Mesenchymal stem cell (in vitro differentiated cells and primary cell): ENCODE data around the gene HYI.

Source experiments
- DNase-seq: peaks from one replicate; pipeline ENCODE4 v3.0.0-alpha.2; 2013
- H2AFZ ChIP-seq: one replicate; pipeline ENCODE4 v1.6.1; 2013; ENCODE audit warnings: low read depth, mild to moderate bottlenecking, control low read depth, inconsistent platforms, low read length, moderate library complexity
- H2AK5ac ChIP-seq: 2 replicates; pipeline ENCODE4 v1.6.1; 2013; ENCODE audit warnings: low read length, moderate library complexity, mild to moderate bottlenecking, inconsistent platforms; ENCODE audit not compliant: severe bottlenecking
- H2BK120ac ChIP-seq: one replicate; pipeline ENCODE4 v1.6.1; 2013; ENCODE audit warnings: low read depth, mild to moderate bottlenecking, inconsistent platforms, low read length, moderate library complexity
- H2BK12ac ChIP-seq, 2 experiments: one replicate each; pipeline ENCODE4 v1.6.1; 2013; ENCODE audit warnings: inconsistent platforms in 2 of 2, low read length in 2 of 2, mild to moderate bottlenecking in 2 of 2, moderate library complexity in 2 of 2, control low read depth in 1 of 2
- H2BK15ac ChIP-seq: one replicate; pipeline ENCODE4 v1.6.1; 2013; ENCODE audit warnings: mild to moderate bottlenecking, low read depth, inconsistent platforms; ENCODE audit not compliant: poor library complexity, severe bottlenecking
- H2BK5ac ChIP-seq: 2 replicates; pipeline ENCODE4 v1.6.1; 2013; ENCODE audit warnings: low read depth, mild to moderate bottlenecking, low read length, control low read depth, inconsistent platforms; ENCODE audit not compliant: poor library complexity, severe bottlenecking
- H3K14ac ChIP-seq, 2 experiments: one replicate each; pipeline ENCODE4 v1.6.1; 2013; ENCODE audit warnings: inconsistent platforms in 2 of 2, low read length in 2 of 2, control low read depth in 1 of 2, mild to moderate bottlenecking in 1 of 2, moderate library complexity in 1 of 2
- H3K18ac ChIP-seq, 2 experiments: one replicate each; pipeline ENCODE4 v1.6.1; 2013; ENCODE audit warnings: inconsistent platforms in 2 of 2, low read length in 2 of 2, control low read depth in 1 of 2, low read depth in 1 of 2, mild to moderate bottlenecking in 1 of 2
- H3K23ac ChIP-seq, 2 experiments: one replicate each; pipeline ENCODE4 v1.6.1; 2013; ENCODE audit warnings: inconsistent platforms in 2 of 2, low read length in 2 of 2, mild to moderate bottlenecking in 2 of 2, moderate library complexity in 2 of 2, control low read depth in 1 of 2
- H3K27ac ChIP-seq: 2 replicates; pipeline ENCODE4 v1.5.1; 2013; ENCODE audit warnings: mild to moderate bottlenecking, moderate library complexity, low read length, control low read depth, inconsistent platforms; ENCODE audit not compliant: poor library complexity, severe bottlenecking
- H3K27me3 ChIP-seq, 2 experiments: 2 replicates each; pipeline versions ENCODE4 v1.6.1 to v1.7.0; 2013; ENCODE audit warnings: low read length in 2 of 2, mild to moderate bottlenecking in 2 of 2, moderate library complexity in 2 of 2, control low read depth in 1 of 2, inconsistent platforms in 1 of 2; ENCODE audit not compliant: control insufficient read depth in 1 of 2, insufficient read depth in 1 of 2
- H3K36me3 ChIP-seq, 2 experiments: 2 replicates each; pipeline versions ENCODE4 v1.6.1 to v1.7.0; 2013; ENCODE audit warnings: low read length in 2 of 2, control low read depth in 1 of 2, inconsistent platforms in 1 of 2, low read depth in 1 of 2, mild to moderate bottlenecking in 1 of 2; ENCODE audit not compliant: insufficient read depth in 2 of 2, control insufficient read depth in 1 of 2
- H3K4ac ChIP-seq, 2 experiments: one replicate each; pipeline ENCODE4 v1.6.1; 2013; ENCODE audit warnings: inconsistent platforms in 2 of 2, low read length in 2 of 2, mild to moderate bottlenecking in 2 of 2, moderate library complexity in 2 of 2, control low read depth in 1 of 2, low read depth in 1 of 2
- H3K4me1 ChIP-seq: 2 replicates; pipeline ENCODE4 v1.6.1; 2013; ENCODE audit warnings: low read depth, low read length, control low read depth; ENCODE audit not compliant: control insufficient read depth, insufficient read depth
- H3K4me2 ChIP-seq: 2 replicates; pipeline ENCODE4 v1.6.1; 2013; ENCODE audit warnings: low read length, mild to moderate bottlenecking, inconsistent platforms; ENCODE audit not compliant: poor library complexity, severe bottlenecking
- H3K4me3 ChIP-seq, 2 experiments: 2 replicates each; pipeline versions ENCODE4 v1.5.1 to v1.7.0; 2013; ENCODE audit warnings: low read length in 2 of 2, mild to moderate bottlenecking in 2 of 2, control low read depth in 1 of 2, low read depth in 1 of 2; ENCODE audit not compliant: insufficient read depth in 1 of 2
- H3K79me1 ChIP-seq: replicated peaks from 2 replicates; pipeline ENCODE4 v1.6.1; 2013; ENCODE audit warnings: mild to moderate bottlenecking, control low read depth, low read length, inconsistent platforms; ENCODE audit not compliant: poor library complexity, severe bottlenecking
- H3K9ac ChIP-seq: 2 replicates; pipeline ENCODE4 v1.7.0; 2013; ENCODE audit warnings: mild to moderate bottlenecking, low read length, moderate library complexity
- H3K9me3 ChIP-seq: 2 replicates; pipeline ENCODE4 v1.7.0; 2013; ENCODE audit warnings: mild to moderate bottlenecking, low read length; ENCODE audit not compliant: control insufficient read depth
- H4K8ac ChIP-seq: one replicate; pipeline ENCODE4 v1.6.1; 2013; ENCODE audit warnings: inconsistent platforms, mild to moderate bottlenecking, low read length, moderate library complexity
- H4K91ac ChIP-seq: one replicate; pipeline ENCODE4 v1.6.1; 2013; ENCODE audit warnings: mild to moderate bottlenecking, low read length, inconsistent platforms
- WGBS: methylation state at CpG from one replicate; pipeline ENCODE4 v1.1.7; 2013; ENCODE audit warnings: mixed read lengths; 5-methylcytosine and 5-hydroxymethylcytosine counted together

Gene HYI

GRCh38 chr1:43438006-43438405 lies 15.7 kb downstream of the HYI start:
- H3K4me1 ChIP-seq, result no peaks in the 10 kb centered on the region
- H3K27ac ChIP-seq, result no peak overlapping the region
- no peak overlapping the region for H3K4ac ChIP-seq
- no peak overlapping the region for H2AK5ac ChIP-seq
- H4K91ac ChIP-seq, result no peak overlapping the region
- H2BK120ac ChIP-seq, result no peak overlapping the region
- H3K4me3 ChIP-seq, result no peak overlapping the region
- H3K36me3 ChIP-seq, result peaks cover 80 to 81% of the 10 kb centered on the region in 2 experiments
- H3K27me3 ChIP-seq, result no peaks in the 10 kb centered on the region
- no peak overlapping the region for H2AFZ ChIP-seq
- H3K14ac ChIP-seq, result no peak overlapping the region
- DNase-seq, result no peak
- H3K9me3 ChIP-seq, result no peaks in the 10 kb centered on the region
- H3K9ac ChIP-seq, result no peak overlapping the region
- H3K4me2 ChIP-seq, result no peak overlapping the region
- no peak overlapping the region for H3K18ac ChIP-seq
- H4K8ac ChIP-seq, result no peak overlapping the region
- peaks cover 2% of the 10 kb centered on the region for H3K79me1 ChIP-seq
- no peak overlapping the region for H3K23ac ChIP-seq
- no peak overlapping the region for H2BK5ac ChIP-seq
- H2BK12ac ChIP-seq, result no peak overlapping the region
- H2BK15ac ChIP-seq, result no peak overlapping the region
- 98% methylated on average over 3 of the region's 3 CpGs for WGBS

- H2AK5ac ChIP-seq, result no peak overlapping the region
- H2BK120ac ChIP-seq, result no peak overlapping the region
- H3K4me2 ChIP-seq, result no peak overlapping the region
- H3K9me3 ChIP-seq, result no peaks in the 10 kb centered on the region
- H2AFZ ChIP-seq, result no peak overlapping the region
- no peak overlapping the region for H2BK12ac ChIP-seq
- H3K4me1 ChIP-seq, result no peaks in the 10 kb centered on the region
- H3K9ac ChIP-seq, result no peak overlapping the region
- no peak overlapping the region for H3K14ac ChIP-seq
- peaks cover 80 to 81% of the 10 kb centered on the region in 2 experiments for H3K36me3 ChIP-seq
- no peak overlapping the region for H3K18ac ChIP-seq
- H3K27me3 ChIP-seq, result no peaks in the 10 kb centered on the region
- no peak overlapping the region for H3K23ac ChIP-seq
- no peak overlapping the region for H4K8ac ChIP-seq
- H2BK15ac ChIP-seq, result no peak overlapping the region
- H2BK5ac ChIP-seq, result no peak overlapping the region
- WGBS, result 96% methylated on average over 20 of the region's 20 CpGs
- H4K91ac ChIP-seq, result no peak overlapping the region
- no peak overlapping the region for H3K4me3 ChIP-seq
- H3K27ac ChIP-seq, result no peak overlapping the region
- DNase-seq, result no peak
- peaks cover 2% of the 10 kb centered on the region for H3K79me1 ChIP-seq
- no peak overlapping the region for H3K4ac ChIP-seq
Observed at GRCh38 chr1:43437031-43437973, 16.4 kb downstream of the HYI start.

GRCh38 chr1:43436371-43436770 lies 17.4 kb downstream of the HYI start:
- Histone ChIP-seq H3K79me1 (peaks cover 2% of the 10 kb centered on the region), H2BK5ac (no peak overlapping the region), H4K8ac (no peak overlapping the region), H2AFZ (no peak overlapping the region), H3K4me3 (no peak overlapping the region), H4K91ac (no peak overlapping the region), H3K23ac (no peak overlapping the region), H3K18ac (no peak overlapping the region), H3K36me3 (peaks cover 80 to 84% of the 10 kb centered on the region in 2 experiments), H3K27ac (no peak overlapping the region), H3K4ac (no peak overlapping the region), H2BK12ac (no peak overlapping the region), H3K27me3 (no peaks in the 10 kb centered on the region), H3K9ac (peak overlapping the region; percentile 30), H2AK5ac (no peak overlapping the region), H3K4me2 (no peak overlapping the region), H3K9me3 (no peaks in the 10 kb centered on the region), H3K14ac (no peak overlapping the region), H2BK120ac (no peak overlapping the region), H3K4me1 (no peaks in the 10 kb centered on the region), H2BK15ac (no peak overlapping the region)
- WGBS, result 96% methylated on average over 3 of the region's 3 CpGs
- no peak for DNase-seq

- Histone ChIP-seq H4K8ac (no peak overlapping the region), H2BK120ac (no peak overlapping the region), H3K79me1 (peaks cover 2% of the 10 kb centered on the region), H3K4me1 (no peaks in the 10 kb centered on the region), H3K4ac (no peak overlapping the region), H2BK15ac (no peak overlapping the region), H2BK12ac (no peak overlapping the region), H4K91ac (no peak overlapping the region), H3K14ac (no peak overlapping the region), H3K9ac (peak overlapping the region; percentile 52), H3K18ac (no peak overlapping the region), H2AFZ (no peak overlapping the region), H3K9me3 (no peaks in the 10 kb centered on the region), H3K27me3 (no peaks in the 10 kb centered on the region), H3K4me3 (no peak overlapping the region), H3K36me3 (peaks cover 83 to 84% of the 10 kb centered on the region in 2 experiments), H2AK5ac (no peak overlapping the region), H3K23ac (no peak overlapping the region), H3K27ac (no peak overlapping the region), H3K4me2 (no peak overlapping the region), H2BK5ac (no peak overlapping the region)
- DNase-seq, result no peak
- 93% methylated on average over 14 of the region's 14 CpGs for WGBS
Observed at GRCh38 chr1:43435146-43436145, 18.3 kb downstream of the HYI start.
